HepG2 (cell line): Measurements from ENCODE around the gene SRP14. TPM values are rescaled to one million over a fixed set of nuclear protein-coding genes. Genes with fewer than 3 reads are reported as not detected.

ENCODE experiments used
- CBX5 ChIP-seq: sonication (generic); formaldehyde crosslinking; IDR thresholded peaks from 2 replicates; pipeline ENCODE4 v1.4.0; 2020; ENCODE audit warnings: missing genetic modification reagents, borderline replicate concordance
- FOSL2 ChIP-seq: sonication (generic); formaldehyde crosslinking; IDR thresholded peaks from 2 replicates; pipeline ENCODE4 v1.4.0; 2020; ENCODE audit warnings: missing genetic modification reagents
- GTF3A ChIP-seq: sonication (generic); formaldehyde crosslinking; conservative IDR thresholded peaks from 2 replicates; pipeline ENCODE4 v1.4.0; 2020; ENCODE audit warnings: mild to moderate bottlenecking, missing genetic modification reagents
- KLF9 ChIP-seq: IDR thresholded peaks from 2 replicates; pipeline ENCODE4 v1.6.1; 2016; ENCODE audit warnings: low read depth
- MEIS1 ChIP-seq: sonication (generic); formaldehyde crosslinking; IDR thresholded peaks from 2 replicates; pipeline ENCODE4 v1.9.0; 2021; ENCODE audit warnings: mild to moderate bottlenecking, missing genetic modification reagents, moderate library complexity, borderline replicate concordance
- MXD1 ChIP-seq: sonication (generic); formaldehyde crosslinking; IDR thresholded peaks from 2 replicates; pipeline ENCODE4 v1.4.0; 2020; ENCODE audit warnings: mild to moderate bottlenecking, missing genetic modification reagents
- PAXIP1 ChIP-seq: sonication (generic); formaldehyde crosslinking; conservative IDR thresholded peaks from 2 replicates; pipeline ENCODE4 v1.4.0; 2020; ENCODE audit warnings: mild to moderate bottlenecking, missing genetic modification reagents, moderate library complexity
- RARA ChIP-seq: IDR thresholded peaks from 2 replicates; pipeline ENCODE4 v1.6.1; 2016; ENCODE audit warnings: missing genetic modification reagents, missing compliant biosample characterization
- RCOR2 ChIP-seq: IDR thresholded peaks from 2 replicates; pipeline ENCODE4 v1.6.1; 2016; ENCODE audit warnings: missing biosample characterization, missing genetic modification reagents
- SIN3A ChIP-seq: IDR thresholded peaks from 2 replicates; pipeline ENCODE4 v1.6.1; 2011; ENCODE audit warnings: low read depth, mild to moderate bottlenecking, control low read depth, low read length, borderline replicate concordance
- SUZ12 ChIP-seq: fragments of 150-350 bp; IDR thresholded peaks from 2 replicates; pipeline ENCODE4 v1.6.1; 2014; ENCODE audit warnings: low read depth, low read length
- THAP9 ChIP-seq: sonication (generic); formaldehyde crosslinking; IDR thresholded peaks from 2 replicates; pipeline ENCODE4; 2020; ENCODE audit warnings: missing genetic modification reagents, mild to moderate bottlenecking, borderline replicate concordance
- TMF1 ChIP-seq: sonication (generic); formaldehyde crosslinking; IDR thresholded peaks from 2 replicates; pipeline ENCODE4 v1.8.1; 2022; ENCODE audit warnings: low read depth, missing genetic modification reagents
- YY1 ChIP-seq: IDR thresholded peaks from 2 replicates; pipeline ENCODE4 v1.6.1; 2011; ENCODE audit warnings: low read length, low read depth, moderate library complexity, mild to moderate bottlenecking; ENCODE audit not compliant: insufficient read depth, insufficient replicate concordance
- ZBTB44 ChIP-seq: sonication (generic); formaldehyde crosslinking; IDR thresholded peaks from 2 replicates; pipeline ENCODE4 v1.4.0; 2020; ENCODE audit warnings: missing genetic modification reagents
- ZNF10 ChIP-seq: sonication (generic); formaldehyde crosslinking; IDR thresholded peaks from 2 replicates; pipeline ENCODE4 v1.4.0; 2020; ENCODE audit warnings: mild to moderate bottlenecking, low read depth, missing genetic modification reagents, borderline replicate concordance
- ZNF770 ChIP-seq: sonication (generic); formaldehyde crosslinking; IDR thresholded peaks from 2 replicates; pipeline ENCODE4 v1.5.0; 2020; ENCODE audit warnings: mild to moderate bottlenecking, missing genetic modification reagents
- polyA plus RNA-seq, 8 experiments: library from polyadenylated mRNA; depleted of rRNA in 3 of 8; stranded (reverse) in 7 of 8; unstranded in 1 of 8; fragments of >200 nt; fragmentation: Illumina TruSeq in 4 of 8; extraction: Trizol in 4 of 8; gene quantifications; 2 replicates each; pipeline versions ENCODE4 v1.2.1 to v1.2.3, GENCODE V29; 2011 to 2016; ENCODE audit warnings: low read depth in 4 of 8, missing spikeins in 1 of 8, mixed read lengths in 1 of 8; ENCODE audit not compliant: insufficient read depth in 1 of 8
- total RNA-seq, 5 experiments: library from RNA; depleted of rRNA; stranded (reverse); fragments of >200 nt; fragmentation: Illumina TruSeq; extraction: Trizol; gene quantifications; 2 replicates each; pipeline ENCODE4 v1.2.3, GENCODE V29; 2016; ENCODE audit warnings: low read depth in 1 of 5

Gene SRP14
- total and polyA plus RNA-seq, 2 of the 13 experiments (the other 11 are each of a cell fraction or from before 2014, with no cell fraction given) = 208 to 356 TPM

GRCh38 chr15:40038638-40039543, at the start of gene SRP14 (continued):
- TF ChIP-seq THAP9 (CRISPR knock-in tag) (peak; percentile 34; the same call in 1 of the 2 replicates), KLF9 (CRISPR knock-in tag) (no peak), GTF3A (CRISPR knock-in tag) (no peak), MXD1 (CRISPR knock-in tag) (no peak; the same call in 1 of the 2 replicates), SIN3A (peak; percentile 81), MEIS1 (CRISPR knock-in tag) (no peak), SUZ12 (no peak), YY1 (peak; percentile 10), FOSL2 (CRISPR knock-in tag) (peak; percentile 54; the same call in 1 of the 2 replicates), TMF1 (CRISPR knock-in tag) (peak; percentile 72; the same call in 1 of the 2 replicates), ZNF10 (CRISPR knock-in tag) (no peak), ZNF770 (CRISPR knock-in tag) (peak; percentile 46; the same call in 1 of the 2 replicates), ZBTB44 (no peak), RCOR2 (no peak), PAXIP1 (peak; percentile 42; the same call in 1 of the 2 replicates), CBX5 (CRISPR knock-in tag) (peak; percentile 61; the same call in 1 of the 2 replicates), RARA (CRISPR knock-in tag) (peak; percentile 58)
